HT-29 (cell line): Measurements from ENCODE around the gene BTBD1. TPM values are rescaled to one million over a fixed set of nuclear protein-coding genes. Genes with fewer than 3 reads are reported as not detected.
"Not testable (repeated sequence)": the region's sequence is repeated elsewhere in the genome, so short reads cannot be mapped to it uniquely, and the experiment has no call there.

ENCODE experiments used
- DNase-seq: peaks from one replicate; pipeline ENCODE4 v3.0.0-alpha.2; 2015; ENCODE audit warnings: low spot score
- total RNA-seq: library from RNA; depleted of rRNA; stranded (reverse); fragments of >200 nt; shearing (Covaris generic); gene quantifications from 2 replicates; pipeline ENCODE4 v1.2.3, GENCODE V29; 2014

Gene BTBD1
- total RNA-seq, 1 experiment from 2014 or later, result 90.3 TPM

GRCh38 chr15:83057696-83058376, 9.2 kb downstream of the BTBD1 start:
- no peak for DNase-seq

- no peak for DNase-seq
Observed at GRCh38 chr15:83057002-83057401, 10.1 kb downstream of the BTBD1 start.

- DNase-seq, result peak; percentile 18
Observed at GRCh38 chr15:83053151-83053550, 13.9 kb downstream of the BTBD1 start.

- no peak for DNase-seq
Observed at GRCh38 chr15:83046558-83047127, 20.4 kb downstream of the BTBD1 start.

GRCh38 chr15:83044156-83044555, 22.9 kb downstream of the BTBD1 start:
- no peak for DNase-seq

- DNase-seq, result no peak
Observed at GRCh38 chr15:83039206-83039605, 27.8 kb downstream of the BTBD1 start.

DNA sequence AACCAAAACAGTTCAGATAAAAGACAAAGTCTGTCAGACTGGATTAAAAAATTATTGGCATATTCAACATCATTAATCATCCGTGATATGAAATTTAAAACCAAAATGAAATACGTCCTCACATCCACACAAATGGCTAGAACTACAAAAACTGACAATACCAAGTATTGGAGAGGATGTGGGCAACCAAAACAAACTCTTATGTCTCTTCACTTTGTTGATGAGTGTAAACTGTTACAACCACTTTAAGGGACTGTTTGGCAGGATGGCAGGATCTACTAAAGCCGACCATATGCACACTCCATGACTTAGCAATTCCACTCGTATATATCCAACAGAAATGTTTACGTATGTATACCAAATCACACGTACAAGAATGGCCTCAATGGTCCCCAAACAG, 30.8 kb downstream of the BTBD1 start:
- no peak for DNase-seq

DNA sequence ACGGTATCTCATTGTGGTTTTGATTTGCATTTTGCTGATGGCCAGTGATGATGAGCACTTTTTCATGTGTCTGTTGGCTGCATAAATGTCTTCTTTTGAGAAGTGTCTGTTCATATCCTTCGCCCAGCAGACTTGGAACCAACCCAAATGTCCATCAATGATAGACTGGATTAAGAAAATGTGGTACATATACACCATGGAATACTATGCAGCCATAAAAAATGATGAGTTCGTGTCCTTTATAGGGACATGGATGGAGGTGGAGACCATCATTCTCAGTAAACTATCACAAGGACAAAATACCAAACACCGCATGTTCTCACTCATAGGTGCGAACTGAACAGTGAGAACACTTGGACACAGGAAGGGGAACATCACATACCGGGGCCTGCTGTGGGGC, 35.8 kb downstream of the BTBD1 start:
- DNase-seq, result not testable (repeated sequence)

DNA sequence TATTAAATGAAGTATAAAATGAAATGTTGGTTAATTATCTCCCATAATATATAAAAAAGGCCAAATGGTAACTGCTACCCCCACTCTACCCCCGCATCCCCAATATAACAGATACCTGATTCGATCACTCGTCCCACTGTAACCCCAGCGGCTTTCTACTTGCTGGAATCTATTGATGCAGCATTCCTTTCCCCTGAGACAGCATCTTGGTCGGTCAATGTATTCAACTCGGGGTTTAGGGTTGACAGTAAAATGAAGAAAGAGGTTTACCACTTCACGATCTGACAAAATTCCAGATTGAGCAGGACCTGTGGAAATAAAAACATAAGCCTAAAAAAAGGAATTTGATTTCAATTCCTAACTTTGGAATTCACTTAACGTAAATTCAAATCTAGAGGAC, 37.0 kb downstream of the BTBD1 start:
- DNase-seq, result no peak

DNA sequence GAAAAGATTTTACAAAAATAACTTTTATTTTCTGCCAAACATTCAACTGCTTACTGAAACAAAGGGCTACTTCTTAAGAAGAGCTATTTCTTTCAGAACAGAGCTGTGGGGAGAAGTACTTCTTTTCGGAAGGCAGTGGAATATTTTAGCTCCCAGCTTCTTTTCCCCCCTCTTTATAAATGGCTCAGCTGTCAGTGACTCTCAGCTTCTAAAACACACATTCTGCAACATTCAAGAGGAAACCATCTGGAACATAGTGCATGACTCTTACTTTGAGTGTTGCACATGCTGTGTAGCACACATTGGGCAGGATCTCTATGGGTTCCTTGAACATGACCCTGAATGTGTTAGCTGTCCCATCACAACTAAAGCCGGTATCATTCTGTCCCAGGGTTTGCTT, 48.6 kb downstream of the BTBD1 start:
- no peak for DNase-seq

DNA sequence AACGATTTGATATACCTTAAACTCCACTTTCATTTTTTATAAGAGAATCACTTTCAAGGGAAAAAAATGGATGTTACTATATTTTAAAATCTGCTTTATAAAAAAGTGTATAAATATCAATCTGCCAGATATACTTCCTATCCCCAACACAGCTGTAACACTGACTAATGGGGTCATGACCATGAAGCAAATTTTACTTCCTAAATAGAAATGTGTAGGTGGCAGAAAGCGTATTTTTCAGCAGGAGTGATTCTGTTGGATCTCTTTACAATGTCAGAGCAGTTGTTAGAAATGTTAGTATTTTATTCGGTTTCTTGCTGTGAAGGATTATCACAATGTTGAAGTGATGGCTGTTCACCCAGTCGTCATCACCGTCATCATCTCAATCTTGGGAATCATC, 50.1 kb downstream of the BTBD1 start:
- no peak for DNase-seq

- DNase-seq, result no peak
Observed at GRCh38 chr15:83015361-83015760, 51.7 kb downstream of the BTBD1 start.

DNA sequence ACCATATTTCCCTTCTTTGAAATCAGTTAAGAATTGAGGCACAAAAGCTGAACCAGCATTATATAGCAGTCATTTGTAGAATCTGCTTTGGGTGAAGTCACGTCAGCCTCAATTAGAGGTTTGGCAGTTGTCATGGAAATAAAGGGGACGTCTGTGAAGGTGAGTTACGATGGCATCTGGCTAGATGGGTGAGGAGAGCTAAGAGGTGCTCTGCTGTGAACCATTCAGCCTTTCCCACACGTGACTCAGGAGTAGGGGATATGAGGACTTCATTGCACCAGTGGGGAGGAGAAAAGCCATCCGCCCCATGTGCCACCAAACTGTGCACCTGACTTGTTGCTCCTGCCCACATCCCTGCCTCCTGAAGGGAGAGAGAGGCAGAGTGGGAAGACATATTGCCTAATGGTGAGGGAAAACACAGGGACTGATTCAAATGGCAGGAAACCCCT, 52.8 kb downstream of the BTBD1 start:
- no peak for DNase-seq

DNA sequence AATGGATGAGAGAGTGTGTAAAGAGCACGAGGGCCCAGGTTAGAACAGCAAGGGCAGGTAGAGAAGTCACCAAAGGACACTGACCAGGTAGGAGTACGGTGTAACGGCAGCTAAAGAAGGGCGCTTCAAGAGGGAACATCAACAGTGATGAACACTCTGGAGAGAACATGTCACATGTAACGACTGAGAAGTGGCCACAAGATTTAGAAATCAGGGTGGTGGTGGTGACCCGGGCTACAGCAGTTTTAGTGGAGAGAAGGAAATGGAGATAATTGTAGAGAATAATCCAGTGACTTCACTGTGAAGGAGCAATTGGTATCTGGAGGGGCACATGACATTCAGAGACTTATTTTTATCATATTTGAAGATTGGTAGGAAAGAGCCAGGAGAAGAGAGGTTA, 54.4 kb downstream of the BTBD1 start:
- no peak for DNase-seq

DNA sequence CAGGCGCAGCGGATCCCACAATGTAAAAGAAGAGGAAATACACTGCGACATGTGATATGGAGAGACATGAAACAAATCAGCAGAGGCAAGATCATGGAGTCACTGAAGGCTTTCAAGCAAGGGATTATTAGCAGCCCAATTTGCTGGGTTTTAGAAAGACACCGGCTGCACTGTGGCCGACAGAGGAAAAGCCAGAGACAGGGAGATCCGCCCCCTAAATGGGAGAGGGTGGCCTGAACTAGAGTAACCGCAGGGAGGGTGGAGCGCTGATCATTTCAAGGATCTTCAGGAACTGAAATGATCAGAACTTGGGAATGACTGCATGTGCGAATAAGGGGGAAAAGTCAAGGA, 55.0 kb downstream of the BTBD1 start:
- peak; percentile 14 for DNase-seq

DNA sequence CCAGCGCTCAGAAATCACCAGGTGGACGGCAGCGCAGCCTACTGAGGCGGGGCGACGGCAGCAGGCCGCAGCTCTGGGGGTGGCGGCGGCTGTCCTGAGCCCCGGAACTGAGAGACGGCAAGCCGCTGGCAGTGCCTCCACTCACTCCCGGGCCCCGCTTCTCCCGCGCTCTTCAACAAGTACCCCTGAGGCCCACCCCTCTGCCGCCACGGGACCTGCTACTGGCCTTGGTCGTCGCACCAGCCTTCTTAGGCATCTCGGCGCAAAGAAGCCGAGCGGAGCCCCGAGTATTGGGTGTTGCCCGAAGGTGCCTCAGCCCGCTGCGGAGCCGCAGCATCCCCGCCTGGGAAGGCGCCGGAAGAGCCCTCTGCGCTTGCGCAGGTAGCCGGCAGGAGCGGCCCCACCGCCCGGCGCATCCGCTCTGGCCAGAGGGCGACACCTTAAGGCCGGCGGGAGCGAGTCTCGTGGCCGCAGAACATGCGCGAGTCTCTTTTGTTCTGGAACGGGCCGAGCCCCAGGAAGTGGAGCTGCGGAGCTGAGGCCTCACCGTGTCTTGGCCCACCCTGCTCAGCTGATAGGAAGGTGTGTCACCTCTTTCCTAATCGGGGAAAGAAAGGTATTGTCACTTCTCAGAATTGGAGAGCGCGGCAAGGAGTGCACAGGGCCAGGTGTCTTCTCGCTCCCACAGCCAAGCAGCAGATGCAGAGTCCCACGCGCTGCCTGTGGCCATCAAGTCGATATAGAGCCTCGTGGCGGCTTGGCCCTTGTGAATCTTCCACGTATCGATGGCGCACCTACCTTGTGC, 55.6 kb downstream of the BTBD1 start, which contains the start of gene C15orf40:
TSS of gene C15orf40 (minus strand) at position 369 of the 805 bp plus-strand sequence. CDS start at position 337, 32 bp downstream.
- peak; percentile 96 for DNase-seq

DNA sequence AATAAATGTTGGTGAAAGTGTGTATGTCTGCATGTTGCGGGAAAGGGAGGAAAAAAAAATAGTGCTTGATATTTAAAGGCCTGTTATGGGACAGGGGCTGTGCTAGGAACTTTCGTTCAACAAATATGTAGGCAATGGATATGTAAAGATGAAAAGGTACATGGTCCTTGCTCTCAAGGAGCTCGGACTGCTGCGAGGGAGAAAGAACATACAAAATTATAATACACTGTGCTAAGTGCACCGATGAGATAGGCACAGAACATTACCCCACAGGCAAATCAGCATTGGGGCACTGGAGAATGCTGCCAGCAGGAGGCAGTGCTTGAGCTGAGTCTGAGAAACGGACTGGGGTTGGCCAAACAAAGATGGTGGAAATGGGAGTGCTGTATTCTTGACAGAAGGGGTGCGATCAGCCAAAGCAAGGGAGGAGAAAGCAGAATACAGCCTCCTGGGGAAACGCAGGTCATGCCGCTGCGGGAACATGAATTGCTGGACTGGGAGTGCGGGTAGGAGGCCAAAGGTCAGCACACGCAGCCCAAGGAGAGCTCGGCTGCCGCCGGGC, 56.3 kb downstream of the BTBD1 start:
- peak; percentile 89 for DNase-seq

DNA sequence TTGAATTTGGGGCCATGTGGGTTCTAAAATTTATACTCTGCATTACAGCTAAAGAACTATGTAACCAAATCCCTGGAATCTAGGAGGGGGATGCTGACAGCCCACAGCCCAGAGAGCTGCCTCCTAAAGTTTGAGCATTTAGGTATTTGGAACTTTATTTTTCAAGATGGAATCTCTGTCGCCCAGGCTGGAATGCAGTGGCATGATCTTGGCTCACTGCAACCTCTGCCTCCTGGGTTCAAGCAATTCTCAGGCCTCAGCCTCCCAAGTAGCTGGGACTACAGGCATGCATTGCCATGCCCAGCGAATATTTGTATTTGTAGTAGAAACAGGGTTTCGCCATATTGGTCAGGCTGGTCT, 66.4 kb downstream of the BTBD1 start:
- not testable (repeated sequence) for DNase-seq

DNA sequence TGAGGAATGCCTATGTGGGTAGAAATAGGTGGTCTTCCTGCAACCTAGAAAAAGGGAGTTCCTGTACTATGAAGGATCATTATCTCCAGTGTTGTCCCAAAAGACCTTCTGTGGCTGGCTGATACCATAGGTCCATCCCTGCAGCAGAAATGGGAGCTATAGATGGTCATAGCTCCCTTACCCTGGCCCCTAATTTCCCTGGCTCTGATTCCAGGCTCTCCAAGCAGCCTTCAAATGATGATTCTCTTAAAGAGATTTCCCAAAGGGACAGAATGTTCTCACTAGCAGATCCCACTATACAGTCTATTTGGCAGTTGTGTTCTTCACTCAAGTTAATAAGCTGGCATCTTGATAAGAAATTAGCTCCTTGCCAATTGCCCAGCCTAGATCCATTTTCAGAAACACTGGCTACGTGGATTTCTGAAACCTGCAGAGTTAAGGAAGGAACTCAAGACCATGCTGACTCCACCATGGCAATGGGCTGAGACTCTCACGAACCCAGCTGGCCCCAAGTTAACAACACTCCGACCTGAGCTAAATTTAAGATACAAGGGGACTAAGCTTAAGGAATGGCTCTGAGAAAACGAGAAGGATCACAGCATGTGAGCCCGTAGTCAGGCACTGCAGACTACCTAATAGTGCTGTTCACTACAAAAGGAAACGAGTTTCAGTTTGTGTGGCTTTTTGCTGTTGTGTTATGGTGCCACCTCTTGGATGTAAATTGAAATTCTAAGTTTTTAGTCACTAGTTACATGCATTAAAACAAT, 67.0 kb downstream of the BTBD1 start:
- DNase-seq, result peak; percentile 80

DNA sequence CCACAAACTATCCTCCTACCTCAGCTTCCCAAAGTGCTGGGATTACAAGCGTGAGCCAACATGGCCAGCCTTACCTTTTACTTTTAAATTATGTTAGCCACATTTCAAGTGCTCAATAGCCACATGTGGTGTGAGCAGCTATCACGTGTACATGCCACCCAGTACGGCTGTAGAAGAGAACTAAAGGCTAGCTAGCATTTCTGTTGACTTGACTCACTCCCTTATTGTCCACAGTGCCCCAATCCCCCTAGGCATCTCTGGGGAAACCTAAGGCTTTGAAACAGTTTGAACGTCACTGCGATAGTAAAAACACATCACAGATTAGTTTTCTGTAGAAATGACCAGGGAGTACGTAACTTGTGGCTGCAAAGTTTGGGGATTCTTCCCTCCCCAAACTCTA, 67.6 kb downstream of the BTBD1 start:
- DNase-seq, result no peak

DNA sequence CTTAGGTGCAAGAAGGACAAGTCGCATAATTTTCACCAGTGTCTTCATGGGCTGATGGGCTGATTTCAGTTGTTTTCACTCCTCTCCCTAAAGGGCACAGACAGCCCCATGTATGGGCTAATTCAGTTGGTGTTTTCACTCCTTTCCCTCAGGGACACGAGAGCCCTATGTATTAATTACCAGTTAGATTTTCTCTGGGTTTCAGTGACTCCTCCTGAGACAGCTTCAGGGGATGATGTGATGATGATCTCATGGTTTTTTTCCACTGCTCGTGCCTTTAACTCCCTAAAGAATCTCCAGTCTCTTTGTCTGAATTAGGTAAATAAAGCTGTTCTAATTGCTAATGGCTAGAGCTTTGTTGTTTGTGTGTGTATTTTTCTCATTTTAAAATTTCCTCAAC, 71.1 kb downstream of the BTBD1 start:
- DNase-seq, result no peak

- no peak for DNase-seq
Observed at GRCh38 chr15:82995076-82995475, 72.0 kb downstream of the BTBD1 start.
